ENCODE measurements around the gene FAM8A1. TPM values are rescaled to one million over a fixed set of nuclear protein-coding genes. Genes with fewer than 3 reads are reported as not detected.

The FAM8A1 gene
- total and polyA plus RNA-seq, 9 of the 15 experiments (the other 6 are each of a cell fraction or from before 2014, with no cell fraction given), result 4.9 to 23.6 (median 14.2) TPM

DNA sequence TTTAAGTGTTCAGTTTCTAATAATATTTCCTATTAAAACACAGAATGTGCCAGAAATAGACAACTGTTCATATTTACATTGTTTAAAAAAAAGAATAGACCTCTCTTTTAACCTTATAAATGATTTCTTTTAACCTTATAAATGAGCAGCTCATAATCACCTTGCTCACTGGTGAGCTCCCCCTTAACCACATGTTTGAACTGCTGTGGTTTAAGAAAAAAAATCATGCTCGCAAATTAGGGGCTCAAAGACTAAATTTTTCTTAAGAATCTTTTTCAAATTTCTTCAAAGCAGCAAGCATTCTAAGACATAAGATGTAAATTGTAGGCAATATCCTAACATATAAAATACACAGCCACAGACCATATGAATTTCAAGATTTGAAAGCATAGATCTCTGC is 32.8 kb downstream of the FAM8A1 start:
- TF ChIP-seq JUN (IDR thresholded peaks at IDR 0.05; ENCODE audit: borderline replicate concordance, low read depth, low read length) (no peak), JUN (CRISPR knock-in tag; IDR thresholded peaks at IDR 0.05; ENCODE audit: borderline replicate concordance) (no peak), HNRNPL (IDR thresholded peaks at IDR 0.05; ENCODE audit: low read depth, low read length) (no peak), GTF2F1 (IDR thresholded peaks at IDR 0.05; ENCODE audit: low read depth, low read length) (no peak), MAZ (CRISPR knock-in tag; conservative IDR thresholded peaks at IDR 0.05 in 1 of 2, IDR thresholded peaks at IDR 0.05 in 1 of 2) (no peak), RFX1 (IDR thresholded peaks at IDR 0.05) (no peak), NCOA6 (IDR thresholded peaks at IDR 0.05) (no peak), BRD4 (IDR thresholded peaks at IDR 0.05) (no peak), ZKSCAN8 (CRISPR knock-in tag; IDR thresholded peaks at IDR 0.05) (no peak), DNMT1 (IDR thresholded peaks at IDR 0.05) (no peak), STAT5B (CRISPR knock-in tag; IDR thresholded peaks at IDR 0.05) (no peak), TFAM (CRISPR knock-in tag; conservative IDR thresholded peaks at IDR 0.05) (no peak), NFIX (CRISPR knock-in tag; IDR thresholded peaks at IDR 0.05; ENCODE audit: low read depth) (no peak), SMAD4 (CRISPR knock-in tag; conservative IDR thresholded peaks at IDR 0.05) (no peak)
- TF ChIP-seq, protein P1, sequence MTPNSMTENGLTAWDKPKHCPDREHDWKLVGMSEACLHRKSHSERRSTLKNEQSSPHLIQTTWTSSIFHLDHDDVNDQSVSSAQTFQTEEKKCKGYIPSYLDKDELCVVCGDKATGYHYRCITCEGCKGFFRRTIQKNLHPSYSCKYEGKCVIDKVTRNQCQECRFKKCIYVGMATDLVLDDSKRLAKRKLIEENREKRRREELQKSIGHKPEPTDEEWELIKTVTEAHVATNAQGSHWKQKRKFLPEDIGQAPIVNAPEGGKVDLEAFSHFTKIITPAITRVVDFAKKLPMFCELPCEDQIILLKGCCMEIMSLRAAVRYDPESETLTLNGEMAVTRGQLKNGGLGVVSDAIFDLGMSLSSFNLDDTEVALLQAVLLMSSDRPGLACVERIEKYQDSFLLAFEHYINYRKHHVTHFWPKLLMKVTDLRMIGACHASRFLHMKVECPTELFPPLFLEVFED (CRISPR knock-in tag; conservative IDR thresholded peaks at IDR 0.05), result no peak
- TF ChIP-seq, protein P2, sequence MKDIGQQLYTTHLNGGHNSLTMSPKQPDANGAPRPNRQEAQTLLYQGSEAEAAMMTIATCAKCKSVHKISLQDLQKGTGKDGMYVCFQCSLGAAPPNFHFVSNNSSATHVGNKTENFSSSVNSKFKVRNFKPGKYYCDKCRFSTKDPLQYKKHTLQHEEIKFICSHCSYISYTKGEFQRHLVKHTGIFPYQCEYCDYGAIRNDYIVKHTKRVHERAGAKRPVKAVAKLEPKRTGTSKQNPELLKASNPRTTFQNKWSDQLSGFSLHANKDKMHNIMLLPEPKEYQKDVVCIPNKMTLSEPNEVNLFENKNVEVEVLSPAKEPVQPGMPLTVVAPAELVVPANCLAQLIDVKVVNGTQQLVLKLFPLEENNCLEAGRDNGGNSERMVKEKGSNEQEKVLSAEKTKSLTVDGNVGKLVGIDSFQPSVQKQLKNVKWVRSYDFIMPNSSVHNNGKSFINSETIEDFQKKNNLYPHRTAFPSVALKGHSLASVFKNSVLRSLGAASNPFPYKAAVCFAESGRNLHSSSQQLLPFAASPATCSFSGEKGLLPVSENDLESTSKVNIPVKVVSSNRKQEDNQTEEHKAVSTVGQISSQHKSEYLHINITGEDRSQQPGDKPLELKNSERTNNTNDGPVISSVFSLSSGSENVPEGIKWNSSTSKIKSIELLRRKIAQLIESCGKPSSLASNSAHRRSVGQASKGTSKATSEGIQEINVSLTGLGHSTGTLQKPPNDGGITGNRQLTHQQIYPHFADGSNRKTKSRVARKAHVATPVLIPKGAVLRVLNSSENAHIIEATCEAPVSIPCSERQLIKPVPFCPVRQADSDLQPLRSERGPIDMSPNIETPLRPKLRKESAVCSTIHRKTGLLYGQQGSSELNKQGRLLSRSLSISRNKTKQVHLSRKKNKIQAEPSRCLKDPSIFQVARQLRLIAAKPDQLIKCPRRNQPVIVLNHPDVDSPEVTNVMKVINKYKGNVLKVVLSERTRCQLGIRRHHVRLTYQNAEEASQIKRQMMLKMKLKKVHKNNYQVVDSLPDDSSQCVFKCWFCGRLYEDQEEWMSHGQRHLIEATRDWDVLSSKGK (CRISPR knock-in tag; IDR thresholded peaks at IDR 0.05), result no peak
- CTCF ChIA-PET (ENCODE audit: low intra/inter-chr PET ratio), result no interaction called here
- no peak overlapping the region for H2AFZ ChIP-seq (ENCODE audit: low read depth, low read length)
- no peak overlapping the region for H3K4me2 ChIP-seq (ENCODE audit: insufficient read depth, low read length)
- in situ Hi-C loops (cut with MboI), result no loop called here
- no peak for ATAC-seq
- H3K9me3 ChIP-seq (replicated peaks; ENCODE audit: control insufficient read depth, insufficient read depth, low read depth, low read length), result no peaks in the 10 kb centered on the region
- no peak overlapping the region for H3K9ac ChIP-seq (ENCODE audit: insufficient read depth in 1 of 2, low read depth in 2 of 2, low read length in 2 of 2)
- POLR2A ChIA-PET, result interaction anchor here (2.6 kb wide), 1 partner anchor 13 kb away, joined by 8 read pairs; no protein-coding TSS in a partner anchor
- H3K27me3 ChIP-seq (ENCODE audit: control insufficient read depth in 2 of 2, insufficient read depth in 2 of 2, low read length in 2 of 2), result no peaks in the 10 kb centered on the region
- intact Hi-C loops (cut with micrococcal nuclease), result no loop called here
- no peaks in the 10 kb centered on the region for H3K9me1 ChIP-seq (ENCODE audit: control insufficient read depth, insufficient read depth, low read length)
- no peak overlapping the region for H3K4me3 ChIP-seq
- no peak for FAIRE-seq
- DNase-seq (ENCODE audit: extremely low read depth in 1 of 4, low spot score in 3 of 4), result no peak
- WGBS (ENCODE audit: insufficient coverage, low coverage, missing lambda C conversion rate), result 93% methylated on average over 1 of the region's 1 CpG
- no peak overlapping the region for H3K27ac ChIP-seq (ENCODE audit: extremely low read depth, low read depth, low read length)
- no TSS peak for BruUV-seq (replicated peaks)
- no peaks in the 10 kb centered on the region; a peak in 1 of 5 replicates for H3K4me1 ChIP-seq (replicated peaks in 1 of 2; ENCODE audit: control insufficient read depth in 2 of 2, insufficient read depth in 2 of 2, low read length in 2 of 2)
- H4K20me1 ChIP-seq (replicated peaks; ENCODE audit: control insufficient read depth, insufficient read depth, low read length), result 0 out of 2 replicates have a peak, but pooled peaks cover 9% of the 10 kb centered on the region
- peaks cover 92% of the 10 kb centered on the region for H3K36me3 ChIP-seq (ENCODE audit: control insufficient read depth, insufficient read depth, low read length)
- H3K79me2 ChIP-seq (ENCODE audit: control insufficient read depth, insufficient read depth, low read length), result peaks cover 87% of the 10 kb centered on the region

Data from K562 (cell line).